Measurements from ENCODE around the gene GAS1.

Gene GAS1

GRCh38 chr9:86901511-86901910, 45.8 kb downstream of the GAS1 start:
- Mint-ChIP-seq H3K27me3 (peaks cover 77 to 84% of the 10 kb centered on the region in 2 donors), H3K9me3 (no peaks in the 10 kb centered on the region), H3K4me3 (no peak overlapping the region), H3K4me1 (ENCODE audit: low read depth in 2 of 2) (peaks cover 5 to 9% of the 10 kb centered on the region in 2 donors), H3K36me3 (ENCODE audit: insufficient read depth) (no peaks in the 10 kb centered on the region), H3K27ac (no peak overlapping the region)
- DNase-seq = no peak
- no peak for ATAC-seq (replicated peaks)
